NOMO-1 (cell line): ENCODE data around the gene ARHGEF7.

Source experiments
- DNase-seq, 2 experiments: peaks; one replicate each; lab custom pipeline; 2025; ENCODE audit not compliant: unreplicated experiment in 2 of 2; lab: John Stamatoyannopoulos, UW

The ARHGEF7 gene

DNA sequence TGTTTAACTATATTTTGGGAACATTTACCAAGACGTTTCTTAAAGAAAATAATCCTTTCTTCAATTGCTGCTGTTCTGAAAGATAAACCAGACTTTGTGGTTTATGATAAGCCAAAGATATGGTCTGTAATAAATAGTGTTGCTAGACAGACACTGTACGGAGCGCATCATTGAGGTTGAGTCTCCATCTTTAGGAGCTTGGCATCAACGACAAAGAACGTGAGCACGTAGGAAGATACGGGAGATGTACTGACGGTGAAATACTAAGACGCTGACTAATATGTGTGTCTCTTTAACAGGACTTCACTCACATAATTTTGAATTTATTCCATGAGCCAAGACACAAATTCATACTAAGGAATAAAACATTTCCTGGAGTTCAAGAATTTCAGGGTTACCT, 221.6 kb downstream of the ARHGEF7 start:
- DNase-seq: no peak

- no peak for DNase-seq
Observed at GRCh38 chr13:111337206-111337605, 222.1 kb downstream of the ARHGEF7 start.

GRCh38 chr13:111337741-111338140, 222.6 kb downstream of the ARHGEF7 start:
- no peak for DNase-seq

GRCh38 chr13:111338841-111339240, 223.7 kb downstream of the ARHGEF7 start:
- no peak for DNase-seq

- DNase-seq: no peak
Observed at GRCh38 chr13:111339366-111340143, 224.4 kb downstream of the ARHGEF7 start.

GRCh38 chr13:111341886-111342285, 226.8 kb downstream of the ARHGEF7 start:
- DNase-seq: no peak

- no peak for DNase-seq
Observed at GRCh38 chr13:111342721-111343120, 227.6 kb downstream of the ARHGEF7 start.

- DNase-seq: no peak
Observed at GRCh38 chr13:111343186-111343805, 228.2 kb downstream of the ARHGEF7 start.

- no peak for DNase-seq
Observed at GRCh38 chr13:111344471-111345191, 229.5 kb downstream of the ARHGEF7 start.

DNA sequence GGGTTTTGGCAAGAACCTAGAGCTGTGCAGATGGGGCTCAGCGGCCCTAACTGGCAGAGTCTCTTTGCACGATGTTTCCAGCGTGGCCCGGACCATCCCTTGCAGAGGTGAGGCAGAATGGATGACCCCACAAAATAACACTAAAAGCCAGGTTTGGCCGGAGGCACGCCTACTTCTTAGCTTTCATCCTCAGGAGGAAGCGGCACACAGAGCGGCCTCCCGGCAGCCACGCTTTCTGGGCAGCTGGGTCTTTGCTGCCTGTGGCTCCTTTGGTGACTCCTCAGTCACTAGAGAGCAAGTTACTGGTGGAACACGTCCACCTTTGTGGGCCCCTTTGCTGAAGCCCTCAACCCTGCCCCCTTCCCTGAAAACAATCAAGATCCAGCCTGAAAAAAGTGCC, 230.6 kb downstream of the ARHGEF7 start:
- no peak for DNase-seq

DNA sequence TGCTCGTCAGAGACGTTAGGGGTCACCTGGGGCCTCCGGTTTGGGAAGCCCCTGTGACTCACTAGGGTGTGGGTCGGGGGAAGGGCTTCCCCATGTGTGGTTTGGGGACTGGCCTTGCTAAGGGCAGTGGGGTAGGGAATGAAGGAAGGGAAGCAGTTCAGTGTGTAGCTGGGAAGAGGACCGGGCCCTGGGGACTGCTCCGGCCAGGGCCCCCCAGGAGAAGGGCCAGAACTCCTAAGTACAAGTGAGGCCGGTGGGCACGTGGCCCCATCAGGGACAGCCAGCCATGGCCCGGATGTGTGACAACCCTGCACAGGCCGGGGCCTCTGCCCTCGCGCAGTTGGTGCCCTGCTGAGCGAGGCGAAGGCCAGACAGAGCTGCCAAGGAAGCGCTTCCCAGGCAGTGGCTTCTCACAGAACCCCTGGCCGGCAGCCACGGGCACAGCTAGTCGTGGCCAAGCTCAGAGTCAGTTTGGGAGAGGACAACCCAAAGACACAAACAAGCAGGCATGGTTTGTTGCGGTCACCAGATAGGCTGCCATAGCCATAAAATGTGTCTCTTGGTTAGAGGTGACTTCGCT, 231.1 kb downstream of the ARHGEF7 start:
- no peak for DNase-seq

DNA sequence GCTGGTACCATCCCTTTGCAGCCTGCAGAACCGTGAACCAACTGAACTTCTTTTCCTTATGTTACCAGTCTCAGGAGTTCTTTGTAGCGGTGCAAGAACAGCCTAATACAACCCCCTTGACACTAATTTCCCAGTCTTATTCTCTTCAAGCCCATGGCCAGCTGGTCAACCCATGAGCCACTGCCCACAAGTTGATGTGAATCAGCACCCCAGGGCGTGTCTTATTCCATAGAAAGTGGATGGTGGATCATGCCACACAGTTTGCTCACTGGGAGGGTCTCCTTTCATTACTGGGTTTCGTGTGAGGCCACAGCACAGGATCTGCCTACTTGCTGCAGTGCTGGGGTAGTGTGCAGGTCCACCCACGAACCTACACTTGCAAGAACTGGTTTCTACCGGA, 232.3 kb downstream of the ARHGEF7 start:
- no peak for DNase-seq

GRCh38 chr13:111353508-111353907, 238.4 kb downstream of the ARHGEF7 start:
- DNase-seq: no peak

DNA sequence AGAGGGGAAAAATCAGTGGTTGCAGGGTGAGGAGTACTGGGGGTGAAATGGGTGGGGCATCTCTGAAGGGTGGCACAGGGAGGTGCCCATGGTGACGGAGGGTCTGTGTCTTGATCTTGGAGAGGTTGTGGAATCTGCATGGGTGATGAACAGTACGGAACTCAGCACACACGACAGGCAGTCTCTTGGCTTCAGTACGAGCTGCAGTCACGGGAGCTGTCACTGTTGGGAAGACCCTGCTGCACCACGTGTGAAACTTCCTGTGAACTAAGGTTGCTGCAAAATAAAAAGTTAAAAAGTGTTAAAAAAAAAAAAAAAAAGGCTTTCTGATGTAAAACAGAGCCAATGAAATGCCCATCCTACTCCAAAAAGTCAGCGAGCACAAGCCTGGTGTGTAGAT, 239.7 kb downstream of the ARHGEF7 start:
- DNase-seq: no peak
